SU-DHL-6 (cell line): ENCODE measurements around the gene UBE3C.

Experiments
- H2AFZ ChIP-seq: fragments of 200-600 bp; sonication (generic); 2 replicates; pipeline ENCODE4 v1.6.1; 2014; ENCODE audit warnings: low read depth, mild to moderate bottlenecking, moderate library complexity, mixed read lengths, antibody characterized with exemption, low read length; ENCODE audit not compliant: severe bottlenecking
- H3F3A ChIP-seq: fragments of 200-600 bp; shearing (Covaris generic); 2 replicates; pipeline ENCODE4 v1.6.0; 2016; ENCODE audit warnings: antibody characterized with exemption, mild to moderate bottlenecking; ENCODE audit not compliant: insufficient read depth
- H3K27ac ChIP-seq: fragments of 200-600 bp; sonication (generic); 2 replicates; pipeline ENCODE4 v1.5.1; 2016; ENCODE audit warnings: low read depth, mild to moderate bottlenecking, low read length, moderate library complexity, mixed read lengths
- H3K27me3 ChIP-seq: fragments of 200-600 bp; sonication (generic), shearing (Covaris generic); 2 replicates; pipeline ENCODE4 v1.6.0; 2014; ENCODE audit warnings: mild to moderate bottlenecking, low read length
- H3K36me3 ChIP-seq: fragments of 200-600 bp; sonication (generic); 2 replicates; pipeline ENCODE4 v1.6.1; 2014; ENCODE audit warnings: mild to moderate bottlenecking, low read length, mixed read lengths
- H3K4me2 ChIP-seq: fragments of 300-600, 200-600 bp; shearing (Covaris generic), sonication (generic); 2 replicates; pipeline ENCODE4 v1.6.0; 2014; ENCODE audit warnings: low read length, low read depth, mild to moderate bottlenecking; ENCODE audit not compliant: poor library complexity, severe bottlenecking
- H3K4me3 ChIP-seq: fragments of 200-600 bp; sonication (generic); 2 replicates; pipeline ENCODE4 v1.5.1; 2014; ENCODE audit warnings: antibody characterized with exemption, low read length, mild to moderate bottlenecking, mixed read lengths; ENCODE audit not compliant: insufficient read depth, poor library complexity, severe bottlenecking
- H3K79me2 ChIP-seq: fragments of 200-600 bp; sonication (generic); 2 replicates; pipeline ENCODE4 v1.6.1; 2014; ENCODE audit warnings: mild to moderate bottlenecking, low read length, moderate library complexity; ENCODE audit not compliant: insufficient read depth
- H3K9ac ChIP-seq: fragments of 200-600 bp; sonication (generic); 2 replicates; pipeline ENCODE4 v1.7.0; 2014; ENCODE audit warnings: mild to moderate bottlenecking, low read length
- H3K9me2 ChIP-seq: fragments of 200-600 bp; sonication (generic); replicated peaks from 2 replicates; pipeline ENCODE4 v1.6.1; 2014; ENCODE audit warnings: low read length; ENCODE audit not compliant: insufficient read depth
- H3K9me3 ChIP-seq: fragments of 200-600 bp; sonication (generic); 2 replicates; pipeline ENCODE4 v1.6.1; 2014; ENCODE audit warnings: low read length, mixed read lengths; ENCODE audit not compliant: insufficient read depth
- H4K20me1 ChIP-seq: fragments of 200-600 bp; sonication (generic); 2 replicates; pipeline ENCODE4 v1.6.1; 2014; ENCODE audit warnings: low read depth, mild to moderate bottlenecking, antibody characterized with exemption, low read length, moderate library complexity, mixed read lengths
- CTCF ChIP-seq: fragments of 200-600 bp; sonication (generic); IDR thresholded peaks from one replicate; pipeline ENCODE4 v1.5.1; 2017; ENCODE audit warnings: antibody characterized with exemption, mild to moderate bottlenecking, low read length, moderate library complexity; ENCODE audit not compliant: insufficient read depth, poor library complexity, severe bottlenecking
- EZH2phosphoT487 ChIP-seq: fragments of 200-600 bp; sonication (generic), shearing (Covaris generic); conservative IDR thresholded peaks from 2 replicates; pipeline ENCODE4 v1.6.1; 2018; ENCODE audit warnings: mild to moderate bottlenecking, antibody characterized with exemption, low read length, moderate library complexity, mixed read lengths

The UBE3C gene

GRCh38 chr7:157224627-157225026 lies 85.9 kb downstream of the UBE3C start:
- TF ChIP-seq CTCF (no peak), EZH2phosphoT487 (no peak)

GRCh38 chr7:157228864-157229422 lies 90.2 kb downstream of the UBE3C start:
- Histone ChIP-seq H4K20me1 (no peaks in the 10 kb centered on the region), H3K36me3 (peaks cover 5% of the 10 kb centered on the region; the same call in 1 of the 2 replicates), H3K4me2 (no peak overlapping the region), H3K79me2 (no peaks in the 10 kb centered on the region), H3K9me3 (no peaks in the 10 kb centered on the region), H3K9me2 (no peaks in the 10 kb centered on the region), H3K27ac (no peak overlapping the region), H3F3A (no peaks in the 10 kb centered on the region), H3K9ac (no peak overlapping the region), H3K4me3 (no peak overlapping the region), H3K27me3 (no peaks in the 10 kb centered on the region), H2AFZ (no peak overlapping the region)
- TF ChIP-seq CTCF (peak; percentile 18), EZH2phosphoT487 (no peak)

More at GRCh38 chr7:157224627-157225026, 85.9 kb downstream of the UBE3C start:
- H3K4me2 ChIP-seq, result no peak overlapping the region
- H3F3A ChIP-seq, result no peaks in the 10 kb centered on the region
- H3K9me2 ChIP-seq, result no peaks in the 10 kb centered on the region
- H2AFZ ChIP-seq, result no peak overlapping the region
- H3K9ac ChIP-seq, result no peak overlapping the region
- peaks cover 7% of the 10 kb centered on the region; the same call in 1 of the 2 replicates for H3K36me3 ChIP-seq
- no peaks in the 10 kb centered on the region for H3K79me2 ChIP-seq
- H3K27me3 ChIP-seq, result no peaks in the 10 kb centered on the region
- H3K27ac ChIP-seq, result no peak overlapping the region
- H4K20me1 ChIP-seq, result no peaks in the 10 kb centered on the region
- H3K4me3 ChIP-seq, result no peak overlapping the region
- H3K9me3 ChIP-seq, result no peaks in the 10 kb centered on the region

GRCh38 chr7:157233677-157234076 lies 95.0 kb downstream of the UBE3C start:
- Histone ChIP-seq H2AFZ (no peak overlapping the region), H3K36me3 (peaks cover 7% of the 10 kb centered on the region; the same call in 1 of the 2 replicates), H4K20me1 (no peaks in the 10 kb centered on the region), H3K27me3 (no peaks in the 10 kb centered on the region), H3K4me3 (no peak overlapping the region), H3K27ac (no peak overlapping the region), H3F3A (no peaks in the 10 kb centered on the region), H3K9me2 (no peaks in the 10 kb centered on the region), H3K79me2 (no peaks in the 10 kb centered on the region), H3K9ac (no peak overlapping the region), H3K9me3 (no peaks in the 10 kb centered on the region), H3K4me2 (no peak overlapping the region)
- TF ChIP-seq EZH2phosphoT487, result no peak
- TF ChIP-seq CTCF, result no peak
